GM21381 (cell line): ENCODE data around the gene HAUS7.

ENCODE experiments used
- ATAC-seq: cut with Tn5 transposase; IDR thresholded peaks from one replicate; pipeline ENCODE4 v1.9.1; 2021; ENCODE audit warnings: mild to moderate bottlenecking, moderate library complexity; ENCODE audit not compliant: unreplicated experiment

Gene HAUS7

GRCh38 chrX:153477901-153478300, 7.5 kb upstream of the HAUS7 start:
- ATAC-seq: no peak

GRCh38 chrX:153477364-153477857, 7.0 kb upstream of the HAUS7 start:
- no peak for ATAC-seq

GRCh38 chrX:153476666-153477363, 6.4 kb upstream of the HAUS7 start:
- no peak for ATAC-seq

- no peak for ATAC-seq
These were observed 5.4 kb upstream of the HAUS7 start for GRCh38 chrX:153475751-153476281.

- ATAC-seq: no peak
These were observed 4.9 kb upstream of the HAUS7 start for GRCh38 chrX:153475271-153475670.

- no peak for ATAC-seq
These were observed 4.3 kb upstream of the HAUS7 start for GRCh38 chrX:153474718-153475117.

GRCh38 chrX:153474266-153474665, 3.9 kb upstream of the HAUS7 start:
- ATAC-seq: no peak

GRCh38 chrX:153473126-153473525, 2.8 kb upstream of the HAUS7 start:
- ATAC-seq: no peak

- no peak for ATAC-seq
These were observed 1.4 kb upstream of the HAUS7 start for GRCh38 chrX:153471663-153472280.

GRCh38 chrX:153469811-153470410, 465 bp downstream of the HAUS7 start:
- ATAC-seq: peak; percentile 31

GRCh38 chrX:153468008-153468580, 2.3 kb downstream of the HAUS7 start:
- ATAC-seq: no peak

- ATAC-seq: no peak
These were observed 4.5 kb downstream of the HAUS7 start for GRCh38 chrX:153465691-153466380.

GRCh38 chrX:153464116-153464515, 6.3 kb downstream of the HAUS7 start:
- ATAC-seq: no peak

- ATAC-seq: no peak
These were observed 6.8 kb downstream of the HAUS7 start for GRCh38 chrX:153463556-153463955.

GRCh38 chrX:153463031-153463430, 7.3 kb downstream of the HAUS7 start:
- no peak for ATAC-seq

GRCh38 chrX:153462291-153462690, 8.1 kb downstream of the HAUS7 start:
- ATAC-seq: no peak

- no peak for ATAC-seq
These were observed 9.6 kb downstream of the HAUS7 start for GRCh38 chrX:153460826-153461225.

- no peak for ATAC-seq
These were observed 10.4 kb downstream of the HAUS7 start for GRCh38 chrX:153459986-153460385.

GRCh38 chrX:153458476-153458875, 11.9 kb downstream of the HAUS7 start:
- ATAC-seq: no peak

GRCh38 chrX:153457827-153458466, 12.4 kb downstream of the HAUS7 start:
- no peak for ATAC-seq
